SK-N-SH (cell line): ENCODE data around the gene TMEM87A. TPM values are rescaled to one million over a fixed set of nuclear protein-coding genes. Genes with fewer than 3 reads are reported as not detected.
"Not testable (repeated sequence)": the region's sequence is repeated elsewhere in the genome, so short reads cannot be mapped to it uniquely, and the experiment has no call there.

Experiments
- CTCF ChIA-PET: fragments of 300-600, 350-600 bp; formaldehyde crosslinking; extraction: SDS; loops from one replicate; lab custom pipeline; 2021; lab: Yijun Ruan, JAX
- POLR2A ChIA-PET: fragments of 350-600 bp; sonication (Branson Sonifier 250); formaldehyde crosslinking; extraction: SDS; loops from one replicate; lab custom pipeline; 2020; ENCODE audit warnings: antibody characterized with exemption, inconsistent platforms; lab: Yijun Ruan, JAX
- DNase-seq: peaks from one replicate; pipeline ENCODE4 v3.0.0; 2012
- H2AFZ ChIP-seq: fragments of 200-600 bp; sonication (generic); 2 replicates; pipeline ENCODE4 v1.8.1; 2016; ENCODE audit warnings: antibody characterized with exemption, mild to moderate bottlenecking, low read depth
- H3F3A ChIP-seq: fragments of 200-600 bp; sonication (generic); replicated peaks from 2 replicates; pipeline ENCODE3; 2016; ENCODE audit warnings: antibody characterized with exemption, mild to moderate bottlenecking; ENCODE audit not compliant: insufficient read depth
- H3K27ac ChIP-seq, 2 experiments: fragments of 200-500 bp in 1 of 2; fragments of 200-600 bp in 1 of 2; sonication (Bioruptor generic) in 1 of 2; sonication (generic), shearing (Covaris generic) in 1 of 2; 2 replicates each; pipeline versions ENCODE4 v1.5.1 to v1.6.1; 2014 to 2016; ENCODE audit warnings: low read depth in 2 of 2, inconsistent platforms in 1 of 2, low read length in 1 of 2, mild to moderate bottlenecking in 1 of 2, mixed read lengths in 1 of 2
- H3K27me3 ChIP-seq: fragments of 200-600 bp; sonication (generic), shearing (Covaris generic); 2 replicates; pipeline ENCODE4 v1.6.1; 2016; ENCODE audit warnings: mixed run types; ENCODE audit not compliant: insufficient read depth
- H3K36me3 ChIP-seq, 2 experiments: fragments of 200-500 bp in 1 of 2; fragments of 200-600 bp in 1 of 2; sonication (Bioruptor generic) in 1 of 2; sonication (generic) in 1 of 2; replicated peaks in 1 of 2; 2 replicates each; pipeline versions ENCODE3 to v1.5.1; 2014 to 2016; ENCODE audit warnings: low read length in 1 of 2, mild to moderate bottlenecking in 1 of 2; ENCODE audit not compliant: insufficient read depth in 2 of 2, control insufficient read depth in 1 of 2
- H3K4me1 ChIP-seq, 2 experiments: fragments of 200-500 bp in 1 of 2; fragments of 200-600 bp in 1 of 2; sonication (Bioruptor generic) in 1 of 2; sonication (generic), shearing (Covaris generic) in 1 of 2; 2 replicates each; pipeline versions ENCODE4 v1.5.1 to v1.6.1; 2014 to 2016; ENCODE audit warnings: low read depth in 1 of 2, low read length in 1 of 2, mixed run types in 1 of 2; ENCODE audit not compliant: insufficient read depth in 2 of 2, control insufficient read depth in 1 of 2
- H3K4me2 ChIP-seq: fragments of 200-600 bp; sonication (generic), shearing (Covaris generic); 2 replicates; pipeline ENCODE4 v1.6.1; 2017; ENCODE audit warnings: mixed run types
- H3K4me3 ChIP-seq, 2 experiments: fragments of 200-500 bp in 1 of 2; fragments of 200-600 bp in 1 of 2; sonication (Bioruptor generic) in 1 of 2; sonication (generic), shearing (Covaris generic) in 1 of 2; 2 replicates each; pipeline versions ENCODE4 v1.5.1 to v1.8.1; 2014 to 2016; ENCODE audit warnings: low read depth in 2 of 2, inconsistent platforms in 1 of 2, low read length in 1 of 2, mild to moderate bottlenecking in 1 of 2, mixed read lengths in 1 of 2, moderate library complexity in 1 of 2
- H3K79me2 ChIP-seq: fragments of 200-600 bp; sonication (generic); 2 replicates; pipeline ENCODE4 v1.8.1; 2017; ENCODE audit warnings: mild to moderate bottlenecking; ENCODE audit not compliant: insufficient read depth
- H3K9ac ChIP-seq: fragments of 200-600 bp; sonication (generic); 2 replicates; pipeline ENCODE4 v1.6.1; 2017; ENCODE audit warnings: mixed run types
- H3K9me2 ChIP-seq: fragments of 200-600 bp; sonication (generic); 2 replicates; pipeline ENCODE4 v1.6.1; 2017; ENCODE audit warnings: mixed run types
- H3K9me3 ChIP-seq: fragments of 200-600 bp; sonication (generic); 2 replicates; pipeline ENCODE4 v1.6.1; 2017; ENCODE audit warnings: mixed run types, mild to moderate bottlenecking, moderate library complexity
- H4K20me1 ChIP-seq: fragments of 200-600 bp; sonication (generic); 2 replicates; pipeline ENCODE4 v1.6.1; 2017; ENCODE audit warnings: mild to moderate bottlenecking, mixed run types; ENCODE audit not compliant: insufficient read depth
- ELF1 ChIP-seq: IDR thresholded peaks from 2 replicates; pipeline ENCODE4 v1.4.0; 2012
- EP300 ChIP-seq, 2 experiments: IDR thresholded peaks; 2 replicates each; pipeline versions ENCODE4 v1.4.0 to v1.6.1; 2012; ENCODE audit warnings: borderline replicate concordance in 1 of 2, low read depth in 1 of 2, low read length in 1 of 2
- FOSL2 ChIP-seq: IDR thresholded peaks from 2 replicates; pipeline ENCODE4 v1.4.0; 2012; ENCODE audit warnings: low read depth, mild to moderate bottlenecking, moderate library complexity, borderline replicate concordance
- FOXJ3 ChIP-seq: sonication (generic); formaldehyde crosslinking; IDR thresholded peaks from 2 replicates; pipeline ENCODE4 v1.5.1; 2020; ENCODE audit warnings: mild to moderate bottlenecking, missing genetic modification reagents
- GABPA ChIP-seq: IDR thresholded peaks from 2 replicates; pipeline ENCODE4 v1.4.0; 2012; ENCODE audit warnings: low read depth, mild to moderate bottlenecking
- GATA2 ChIP-seq: sonication (generic); formaldehyde crosslinking; IDR thresholded peaks from 2 replicates; pipeline ENCODE4 v1.5.0; 2020; ENCODE audit warnings: mild to moderate bottlenecking, missing genetic modification reagents
- JUND ChIP-seq: IDR thresholded peaks from 2 replicates; pipeline ENCODE4 v1.4.0; 2012
- NFIC ChIP-seq: IDR thresholded peaks from 2 replicates; pipeline ENCODE4 v1.4.0; 2012; ENCODE audit warnings: borderline replicate concordance
- NRF1 ChIP-seq: IDR thresholded peaks from 2 replicates; pipeline ENCODE4 v1.6.1; 2012; ENCODE audit warnings: low read depth, mild to moderate bottlenecking, low read length
- POLR2AphosphoS5 ChIP-seq: IDR thresholded peaks from 2 replicates; pipeline ENCODE4 v1.6.1; 2012; ENCODE audit warnings: low read depth, low read length
- RAD21 ChIP-seq: IDR thresholded peaks from 2 replicates; pipeline ENCODE4 v1.6.1; 2012; ENCODE audit warnings: mild to moderate bottlenecking, low read length
- RCOR1 ChIP-seq: fragments of 150-350 bp; IDR thresholded peaks from 2 replicates; pipeline ENCODE4 v1.6.1; 2017; ENCODE audit warnings: antibody characterized with exemption, low read length
- SIN3A ChIP-seq: IDR thresholded peaks from 2 replicates; pipeline ENCODE4 v1.6.1; 2012; ENCODE audit warnings: low read depth, mild to moderate bottlenecking, low read length, moderate library complexity, borderline replicate concordance
- SMC3 ChIP-seq: IDR thresholded peaks from 2 replicates; pipeline ENCODE4 v1.6.1; 2012; ENCODE audit warnings: low read depth, low read length, improper control_type of control experiment
- TAF1 ChIP-seq: IDR thresholded peaks from 2 replicates; pipeline ENCODE4 v1.6.1; 2012; ENCODE audit warnings: low read depth, mild to moderate bottlenecking, low read length, moderate library complexity, borderline replicate concordance
- TCF12 ChIP-seq: IDR thresholded peaks from 2 replicates; pipeline ENCODE4 v1.4.0; 2012
- TEAD4 ChIP-seq: IDR thresholded peaks from 2 replicates; pipeline ENCODE4 v1.4.0; 2012; ENCODE audit warnings: mild to moderate bottlenecking, borderline replicate concordance; ENCODE audit not compliant: insufficient read depth
- USF1 ChIP-seq: IDR thresholded peaks from 2 replicates; pipeline ENCODE4 v1.4.0; 2012; ENCODE audit warnings: low read depth, borderline replicate concordance
- YY1 ChIP-seq: IDR thresholded peaks from 2 replicates; pipeline ENCODE4 v1.4.0; 2012; ENCODE audit warnings: low read depth, mild to moderate bottlenecking
- ZBTB33 ChIP-seq: IDR thresholded peaks from 2 replicates; pipeline ENCODE4 v1.4.0; 2012; ENCODE audit warnings: low read depth, borderline replicate concordance
- WGBS: methylation state at CpG from one replicate; pipeline ENCODE4 v1.1.6; 2017; ENCODE audit warnings: low lambda C conversion rate; 5-methylcytosine and 5-hydroxymethylcytosine counted together
- polyA plus RNA-seq, 3 experiments: library from polyadenylated mRNA; depleted of rRNA; stranded (reverse); fragments of >200 nt; gene quantifications; 2 replicates each; pipeline ENCODE4 v1.2.3, GENCODE V29; 2012
- TF ChIP-seq, protein P1 (sequence below): IDR thresholded peaks from 2 replicates; pipeline ENCODE4; 2012

The TMEM87A gene
- polyA plus RNA-seq, 1 of the 3 experiments (the other 2 are of a cell fraction): 20.8 TPM

- Histone ChIP-seq H3K9ac (no peak overlapping the region), H3F3A (no peaks in the 10 kb centered on the region), H3K9me3 (no peaks in the 10 kb centered on the region), H2AFZ (no peak overlapping the region), H3K27me3 (no peaks in the 10 kb centered on the region), H3K36me3 (peaks cover 66 to 78% of the 10 kb centered on the region in 2 experiments), H3K4me3 (no peak overlapping the region), H4K20me1 (no peaks in the 10 kb centered on the region), H3K27ac (no peak overlapping the region), H3K4me2 (no peak overlapping the region), H3K9me2 (no peaks in the 10 kb centered on the region), H3K4me1 (no peaks in the 10 kb centered on the region), H3K79me2 (peaks cover 23% of the 10 kb centered on the region; the same call in 1 of the 2 replicates)
- 97% methylated on average over 1 of the region's 1 CpG for WGBS
- ChIA-PET CTCF (interaction anchor here (1.3 kb wide), 1 partner anchor 93 kb away, joined by 4 read pairs; no protein-coding TSS in a partner anchor), POLR2A (no interaction called here)
- DNase-seq: no peak
- TF ChIP-seq RAD21: no peak
- no peak for TF ChIP-seq FOXJ3 (CRISPR knock-in tag)
- TF ChIP-seq TAF1: no peak
- TF ChIP-seq EP300 (IDR thresholded peaks at IDR 0.05; ENCODE audit: borderline replicate concordance in 1 of 2, low read depth in 1 of 2, low read length in 1 of 2): no peak
- no peak for TF ChIP-seq RCOR1
- no peak for TF ChIP-seq GATA2 (CRISPR knock-in tag)
- no peak for TF ChIP-seq POLR2AphosphoS5
- no peak for TF ChIP-seq YY1
Measured at GRCh38 chr15:42231088-42231487, 42.1 kb downstream of the TMEM87A start.

GRCh38 chr15:42228981-42229380 is 44.3 kb downstream of the TMEM87A start:
- H4K20me1 ChIP-seq, H2AFZ ChIP-seq, H3K9me3 ChIP-seq, H3K27me3 ChIP-seq, H3K27ac ChIP-seq, DNase-seq, H3F3A ChIP-seq, H3K9ac ChIP-seq, H3K4me2 ChIP-seq, H3K9me2 ChIP-seq, H3K4me1 ChIP-seq, H3K4me3 ChIP-seq: not testable (repeated sequence)
- Histone ChIP-seq H3K36me3 (peaks cover 71 to 75% of the 10 kb centered on the region in 2 experiments), H3K79me2 (peaks cover 15% of the 10 kb centered on the region; the same call in 1 of the 2 replicates)
- CTCF ChIA-PET: interaction anchor here (0.6 to 1.1 kb wide), 3 partner anchors 10 to 36 kb away, joined by 3 read pairs; no protein-coding TSS in a partner anchor
- POLR2A ChIA-PET: interaction anchor here (0.6 kb wide), 1 partner anchor 713 kb away, joined by 3 read pairs; no protein-coding TSS in a partner anchor
- over 99% methylated on average over 5 of the region's 5 CpGs for WGBS

DNA sequence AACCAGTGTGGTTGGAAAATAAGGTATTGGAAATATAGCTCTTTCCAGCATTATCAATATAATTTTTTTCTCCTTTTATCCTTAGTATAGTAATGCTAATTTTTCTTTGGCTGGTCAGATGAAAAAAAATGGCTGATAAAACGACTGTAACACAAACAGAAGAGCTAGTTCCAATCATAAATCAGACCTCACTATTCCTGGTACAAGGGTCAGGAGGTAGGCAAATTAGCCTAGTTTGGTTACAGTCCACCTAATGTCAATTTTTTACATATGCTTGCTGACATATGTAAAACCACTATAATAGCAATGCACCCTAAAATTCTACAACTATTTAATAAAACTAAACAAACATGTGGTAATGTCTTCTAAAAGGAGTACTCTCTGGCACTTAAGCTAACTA is 45.2 kb downstream of the TMEM87A start:
- H3K9ac ChIP-seq: no peak overlapping the region
- peaks cover 71 to 77% of the 10 kb centered on the region in 2 experiments for H3K36me3 ChIP-seq
- CTCF ChIA-PET: interaction anchor here (0.6 to 1.1 kb wide), 3 partner anchors 11 to 89 kb away, joined by 3 read pairs; no protein-coding TSS in a partner anchor
- H3K79me2 ChIP-seq: peaks cover 15% of the 10 kb centered on the region; the same call in 1 of the 2 replicates
- no peak overlapping the region for H2AFZ ChIP-seq
- no peak overlapping the region for H3K4me2 ChIP-seq
- H3K4me3 ChIP-seq: no peak overlapping the region
- H3K27me3 ChIP-seq: no peaks in the 10 kb centered on the region
- no peaks in the 10 kb centered on the region for H3F3A ChIP-seq
- no peak for DNase-seq
- 93% methylated on average over 1 of the region's 1 CpG for WGBS
- no peaks in the 10 kb centered on the region for H3K9me2 ChIP-seq
- no peaks in the 10 kb centered on the region for H4K20me1 ChIP-seq
- no peaks in the 10 kb centered on the region for H3K4me1 ChIP-seq
- no peaks in the 10 kb centered on the region for H3K9me3 ChIP-seq
- H3K27ac ChIP-seq: no peak overlapping the region
- POLR2A ChIA-PET: no interaction called here
- TF ChIP-seq RCOR1 (no peak), EP300 (IDR thresholded peaks at IDR 0.05; ENCODE audit: borderline replicate concordance in 1 of 2, low read depth in 1 of 2, low read length in 1 of 2) (no peak), ZBTB33 (no peak), SIN3A (no peak), TEAD4 (no peak), USF1 (no peak), TAF1 (no peak), NRF1 (no peak), GABPA (no peak), SMC3 (no peak), NFIC (no peak), ELF1 (no peak), JUND (no peak), FOSL2 (no peak), TCF12 (no peak)
- TF ChIP-seq, protein P1, sequence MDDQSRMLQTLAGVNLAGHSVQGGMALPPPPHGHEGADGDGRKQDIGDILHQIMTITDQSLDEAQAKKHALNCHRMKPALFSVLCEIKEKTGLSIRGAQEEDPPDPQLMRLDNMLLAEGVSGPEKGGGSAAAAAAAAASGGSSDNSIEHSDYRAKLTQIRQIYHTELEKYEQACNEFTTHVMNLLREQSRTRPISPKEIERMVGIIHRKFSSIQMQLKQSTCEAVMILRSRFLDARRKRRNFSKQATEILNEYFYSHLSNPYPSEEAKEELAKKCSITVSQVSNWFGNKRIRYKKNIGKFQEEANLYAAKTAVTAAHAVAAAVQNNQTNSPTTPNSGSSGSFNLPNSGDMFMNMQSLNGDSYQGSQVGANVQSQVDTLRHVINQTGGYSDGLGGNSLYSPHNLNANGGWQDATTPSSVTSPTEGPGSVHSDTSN: no peak
